Lower lobe of right lung (tissue), 2 donors: ENCODE measurements around the gene RNF141. TPM values are rescaled to one million over a fixed set of nuclear protein-coding genes. Genes with fewer than 3 reads are reported as not detected.

Source experiments
- ATAC-seq, 2 donors: fragments of 200-7000 bp; cut with Tn5 transposase; one replicate each; pipeline ENCODE4 v1.9.1; 2020 to 2022; ENCODE audit warnings: mild to moderate bottlenecking in 2 of 2, moderate library complexity in 2 of 2
- DNase-seq: peaks from one replicate; pipeline ENCODE4 v3.0.0-alpha.2; 2020
- H3K27ac ChIP-seq: fragments of 200-600 bp; one replicate; pipeline ENCODE4 v1.8.0; 2022
- H3K27me3 ChIP-seq: fragments of 200-600 bp; one replicate; pipeline ENCODE4 v1.8.0; 2022; ENCODE audit warnings: low read depth
- H3K36me3 ChIP-seq: fragments of 200-600 bp; one replicate; pipeline ENCODE4 v1.8.0; 2022; ENCODE audit warnings: mild to moderate bottlenecking
- H3K4me1 ChIP-seq: fragments of 200-600 bp; one replicate; pipeline ENCODE4 v1.8.0; 2022
- H3K4me3 ChIP-seq: fragments of 200-600 bp; one replicate; pipeline ENCODE4 v1.8.0; 2022; ENCODE audit warnings: mild to moderate bottlenecking
- H3K9me3 ChIP-seq: fragments of 200-600 bp; one replicate; pipeline ENCODE4 v1.8.0; 2022
- intact Hi-C: fragments of 100-400 bp; cut with DNase I; formaldehyde crosslinking; loops from one replicate; pipeline ENCODE4 v1.11.0; 2022
- total RNA-seq: library from RNA; stranded (reverse); fragmentation: NEBNext Ultra II Directional; extraction: Animal tissue kit (Norgen Biotek cat#: 25700); gene quantifications from one replicate; pipeline ENCODE4 v1.2.1, GENCODE V29; 2021
- TF ChIP-seq, protein P1 (sequence below): fragments of 200-600 bp; IDR thresholded peaks from one replicate; pipeline ENCODE4 v1.8.0; 2022; ENCODE audit warnings: antibody characterized with exemption, mild to moderate bottlenecking
- donor health status: DM: no; HTN: yes; CAD: no; lungs with severe emphysema.

RNF141 gene
- total RNA-seq, 1 donor from 2014 or later, result 55.2 TPM

- no peaks in the 10 kb centered on the region for H3K9me3 ChIP-seq
- intact Hi-C loops, result no loop called here
- no peak overlapping the region for H3K4me3 ChIP-seq
- no peak for ATAC-seq
- TF ChIP-seq, protein P1, sequence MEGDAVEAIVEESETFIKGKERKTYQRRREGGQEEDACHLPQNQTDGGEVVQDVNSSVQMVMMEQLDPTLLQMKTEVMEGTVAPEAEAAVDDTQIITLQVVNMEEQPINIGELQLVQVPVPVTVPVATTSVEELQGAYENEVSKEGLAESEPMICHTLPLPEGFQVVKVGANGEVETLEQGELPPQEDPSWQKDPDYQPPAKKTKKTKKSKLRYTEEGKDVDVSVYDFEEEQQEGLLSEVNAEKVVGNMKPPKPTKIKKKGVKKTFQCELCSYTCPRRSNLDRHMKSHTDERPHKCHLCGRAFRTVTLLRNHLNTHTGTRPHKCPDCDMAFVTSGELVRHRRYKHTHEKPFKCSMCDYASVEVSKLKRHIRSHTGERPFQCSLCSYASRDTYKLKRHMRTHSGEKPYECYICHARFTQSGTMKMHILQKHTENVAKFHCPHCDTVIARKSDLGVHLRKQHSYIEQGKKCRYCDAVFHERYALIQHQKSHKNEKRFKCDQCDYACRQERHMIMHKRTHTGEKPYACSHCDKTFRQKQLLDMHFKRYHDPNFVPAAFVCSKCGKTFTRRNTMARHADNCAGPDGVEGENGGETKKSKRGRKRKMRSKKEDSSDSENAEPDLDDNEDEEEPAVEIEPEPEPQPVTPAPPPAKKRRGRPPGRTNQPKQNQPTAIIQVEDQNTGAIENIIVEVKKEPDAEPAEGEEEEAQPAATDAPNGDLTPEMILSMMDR, result no peak
- H3K36me3 ChIP-seq, result peaks cover 77% of the 10 kb centered on the region
- DNase-seq, result no peak
- H3K4me1 ChIP-seq, result peaks cover 6% of the 10 kb centered on the region
- no peak overlapping the region for H3K27ac ChIP-seq
- H3K27me3 ChIP-seq, result no peaks in the 10 kb centered on the region
These were observed 43.0 kb downstream of the RNF141 start for GRCh38 chr11:10498022-10498400.

GRCh38 chr11:10497371-10498021 is 43.5 kb downstream of the RNF141 start:
- peaks cover 5% of the 10 kb centered on the region for H3K4me1 ChIP-seq
- ATAC-seq (no peak), DNase-seq (no peak)
- H3K36me3 ChIP-seq, result peaks cover 72% of the 10 kb centered on the region
- no peak overlapping the region for H3K27ac ChIP-seq
- TF ChIP-seq, protein P1, result no peak
- no peaks in the 10 kb centered on the region for H3K27me3 ChIP-seq
- no peaks in the 10 kb centered on the region for H3K9me3 ChIP-seq
- H3K4me3 ChIP-seq, result no peak overlapping the region
- intact Hi-C loops, result no loop called here

DNA sequence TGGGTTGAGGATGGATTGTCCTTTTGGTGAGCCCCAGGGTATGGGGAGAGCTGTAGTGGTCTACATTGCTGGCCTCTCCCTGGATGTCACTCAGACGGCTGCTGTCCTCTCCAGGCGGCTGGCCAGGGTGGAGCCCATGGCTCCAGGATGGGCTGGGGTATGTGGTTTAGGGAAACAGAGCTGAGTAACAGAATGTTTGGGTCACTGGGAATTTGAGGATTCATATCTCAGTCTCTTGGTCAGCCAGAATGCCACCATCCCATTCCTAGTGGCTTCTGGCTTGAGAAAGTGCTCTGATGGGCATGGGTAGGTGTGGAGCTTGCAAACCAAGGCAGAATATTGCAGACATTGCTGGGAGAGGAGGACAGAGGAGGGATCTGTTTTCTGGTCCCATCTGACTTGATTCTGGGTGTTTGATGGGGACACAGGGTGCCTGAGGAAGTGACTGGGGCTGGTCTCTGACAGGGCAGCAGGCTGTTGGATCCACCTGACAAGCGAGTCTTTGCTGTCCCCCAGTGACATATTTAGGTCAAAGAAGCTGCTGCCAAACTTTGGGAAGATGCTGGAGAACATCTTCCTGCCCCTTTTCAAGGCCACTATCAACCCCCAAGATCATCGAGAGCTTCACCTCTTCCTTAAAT is 44.6 kb downstream of the RNF141 start:
- Histone ChIP-seq H3K4me3 (no peak overlapping the region), H3K4me1 (no peaks in the 10 kb centered on the region), H3K36me3 (peaks cover 69% of the 10 kb centered on the region), H3K27ac (no peak overlapping the region), H3K27me3 (no peaks in the 10 kb centered on the region), H3K9me3 (no peaks in the 10 kb centered on the region)
- intact Hi-C loops, result no loop called here
- ATAC-seq, result no peak
- TF ChIP-seq, protein P1, result no peak
- DNase-seq, result no peak

- Histone ChIP-seq H3K27ac (no peak overlapping the region), H3K27me3 (no peaks in the 10 kb centered on the region), H3K9me3 (no peaks in the 10 kb centered on the region), H3K4me3 (no peak overlapping the region), H3K4me1 (no peaks in the 10 kb centered on the region), H3K36me3 (peaks cover 59% of the 10 kb centered on the region)
- DNase-seq (no peak), ATAC-seq (no peak)
- intact Hi-C loops, result no loop called here
- TF ChIP-seq, protein P1, result no peak
These were observed 45.6 kb downstream of the RNF141 start for GRCh38 chr11:10495464-10495786.

- Histone ChIP-seq H3K9me3 (no peaks in the 10 kb centered on the region), H3K36me3 (peaks cover 54% of the 10 kb centered on the region), H3K4me3 (no peak overlapping the region), H3K4me1 (no peaks in the 10 kb centered on the region), H3K27ac (no peak overlapping the region), H3K27me3 (no peaks in the 10 kb centered on the region)
- TF ChIP-seq, protein P1, result no peak
- ATAC-seq (no peak), DNase-seq (no peak)
- intact Hi-C loops, result no loop called here
These were observed 46.1 kb downstream of the RNF141 start for GRCh38 chr11:10494636-10495463.
